ENCODE results near the gene PAPOLB. TPM values are rescaled to one million over a fixed set of nuclear protein-coding genes. Genes with fewer than 3 reads are reported as not detected.

Gene PAPOLB
- total RNA-seq, 1 experiment from 2014 or later, result 0.07 TPM

- BruUV-seq (replicated peaks), result no TSS peak
- peaks cover 4% of the 10 kb centered on the region for H3K9me3 Mint-ChIP-seq (ENCODE audit: low read depth, unreplicated experiment)
- H3K4me3 Mint-ChIP-seq (ENCODE audit: low read depth, unreplicated experiment), result no peak overlapping the region
- H3K4me1 Mint-ChIP-seq (ENCODE audit: low read depth, unreplicated experiment), result no peaks in the 10 kb centered on the region
- CTCF ChIA-PET, result no interaction called here
- DNase-seq, result no peak
- TF ChIP-seq, protein P1, sequence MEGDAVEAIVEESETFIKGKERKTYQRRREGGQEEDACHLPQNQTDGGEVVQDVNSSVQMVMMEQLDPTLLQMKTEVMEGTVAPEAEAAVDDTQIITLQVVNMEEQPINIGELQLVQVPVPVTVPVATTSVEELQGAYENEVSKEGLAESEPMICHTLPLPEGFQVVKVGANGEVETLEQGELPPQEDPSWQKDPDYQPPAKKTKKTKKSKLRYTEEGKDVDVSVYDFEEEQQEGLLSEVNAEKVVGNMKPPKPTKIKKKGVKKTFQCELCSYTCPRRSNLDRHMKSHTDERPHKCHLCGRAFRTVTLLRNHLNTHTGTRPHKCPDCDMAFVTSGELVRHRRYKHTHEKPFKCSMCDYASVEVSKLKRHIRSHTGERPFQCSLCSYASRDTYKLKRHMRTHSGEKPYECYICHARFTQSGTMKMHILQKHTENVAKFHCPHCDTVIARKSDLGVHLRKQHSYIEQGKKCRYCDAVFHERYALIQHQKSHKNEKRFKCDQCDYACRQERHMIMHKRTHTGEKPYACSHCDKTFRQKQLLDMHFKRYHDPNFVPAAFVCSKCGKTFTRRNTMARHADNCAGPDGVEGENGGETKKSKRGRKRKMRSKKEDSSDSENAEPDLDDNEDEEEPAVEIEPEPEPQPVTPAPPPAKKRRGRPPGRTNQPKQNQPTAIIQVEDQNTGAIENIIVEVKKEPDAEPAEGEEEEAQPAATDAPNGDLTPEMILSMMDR (IDR thresholded peaks at IDR 0.05; ENCODE audit: unreplicated experiment), result no peak
- H3K27ac Mint-ChIP-seq (ENCODE audit: unreplicated experiment), result no peak overlapping the region
- no peaks in the 10 kb centered on the region for H3K36me3 Mint-ChIP-seq (ENCODE audit: insufficient read depth, unreplicated experiment)
- peaks cover 17% of the 10 kb centered on the region for H3K27me3 Mint-ChIP-seq (ENCODE audit: unreplicated experiment)
- intact Hi-C loops (cut with micrococcal nuclease; ENCODE audit: unreplicated experiment), result no loop called here
These were observed 11.5 kb downstream of the PAPOLB start for GRCh38 chr7:4850262-4850795.

- Mint-ChIP-seq H3K36me3 (ENCODE audit: insufficient read depth, unreplicated experiment) (no peaks in the 10 kb centered on the region), H3K4me3 (ENCODE audit: low read depth, unreplicated experiment) (no peak overlapping the region), H3K4me1 (ENCODE audit: low read depth, unreplicated experiment) (no peaks in the 10 kb centered on the region), H3K27me3 (ENCODE audit: unreplicated experiment) (peaks cover 17% of the 10 kb centered on the region), H3K27ac (ENCODE audit: unreplicated experiment) (no peak overlapping the region), H3K9me3 (ENCODE audit: low read depth, unreplicated experiment) (peaks cover 4% of the 10 kb centered on the region)
- TF ChIP-seq, protein P1 (IDR thresholded peaks at IDR 0.05; ENCODE audit: unreplicated experiment), result peak; percentile 48
- CTCF ChIA-PET, result interaction anchor here (0.7 to 0.9 kb wide), 3 partner anchors 232 to 239 kb away, joined by 3 read pairs; no protein-coding TSS in a partner anchor
- no TSS peak for BruUV-seq (replicated peaks)
- DNase-seq, result peak; percentile 55
- intact Hi-C loops (cut with micrococcal nuclease; ENCODE audit: unreplicated experiment), result loop anchor here (1.0 kb wide), 1 partner anchor 236 kb away; no protein-coding TSS in a partner anchor
These were observed 12.4 kb downstream of the PAPOLB start for GRCh38 chr7:4849390-4849789.

DNA sequence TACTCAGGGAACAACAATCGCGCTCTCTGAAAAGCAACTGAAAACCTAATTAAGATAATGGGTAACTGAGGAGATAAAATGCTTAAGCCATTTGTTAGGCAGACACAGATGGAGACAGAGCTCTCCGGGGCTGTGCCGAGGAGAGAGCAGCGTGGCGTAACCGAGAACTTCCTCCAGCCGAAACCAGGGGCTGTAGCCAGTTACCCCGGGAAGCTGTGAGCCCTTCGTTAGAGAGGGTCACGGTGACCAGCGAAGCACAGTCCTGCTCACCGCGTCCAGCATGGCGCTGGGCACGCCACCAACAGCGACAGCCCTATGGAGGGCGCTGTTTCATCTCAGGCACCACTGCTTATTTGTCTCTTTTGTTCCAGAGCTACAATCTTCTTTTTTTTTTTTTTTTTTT lies 16.1 kb downstream of the PAPOLB start:
- CTCF ChIA-PET, result interaction anchor here (0.6 to 0.7 kb wide), 2 partner anchors 316 to 351 kb away, joined by 3 to 4 read pairs; no protein-coding TSS in a partner anchor
- Mint-ChIP-seq H3K27ac (ENCODE audit: unreplicated experiment) (no peak overlapping the region), H3K27me3 (ENCODE audit: unreplicated experiment) (peaks cover 5% of the 10 kb centered on the region), H3K4me1 (ENCODE audit: low read depth, unreplicated experiment) (no peaks in the 10 kb centered on the region), H3K9me3 (ENCODE audit: low read depth, unreplicated experiment) (no peaks in the 10 kb centered on the region), H3K36me3 (ENCODE audit: insufficient read depth, unreplicated experiment) (no peaks in the 10 kb centered on the region), H3K4me3 (ENCODE audit: low read depth, unreplicated experiment) (no peak overlapping the region)
- no TSS peak for BruUV-seq (replicated peaks)
- no peak for DNase-seq
- intact Hi-C loops (cut with micrococcal nuclease; ENCODE audit: unreplicated experiment), result no loop called here
- TF ChIP-seq, protein P1 (IDR thresholded peaks at IDR 0.05; ENCODE audit: unreplicated experiment), result no peak

DNA sequence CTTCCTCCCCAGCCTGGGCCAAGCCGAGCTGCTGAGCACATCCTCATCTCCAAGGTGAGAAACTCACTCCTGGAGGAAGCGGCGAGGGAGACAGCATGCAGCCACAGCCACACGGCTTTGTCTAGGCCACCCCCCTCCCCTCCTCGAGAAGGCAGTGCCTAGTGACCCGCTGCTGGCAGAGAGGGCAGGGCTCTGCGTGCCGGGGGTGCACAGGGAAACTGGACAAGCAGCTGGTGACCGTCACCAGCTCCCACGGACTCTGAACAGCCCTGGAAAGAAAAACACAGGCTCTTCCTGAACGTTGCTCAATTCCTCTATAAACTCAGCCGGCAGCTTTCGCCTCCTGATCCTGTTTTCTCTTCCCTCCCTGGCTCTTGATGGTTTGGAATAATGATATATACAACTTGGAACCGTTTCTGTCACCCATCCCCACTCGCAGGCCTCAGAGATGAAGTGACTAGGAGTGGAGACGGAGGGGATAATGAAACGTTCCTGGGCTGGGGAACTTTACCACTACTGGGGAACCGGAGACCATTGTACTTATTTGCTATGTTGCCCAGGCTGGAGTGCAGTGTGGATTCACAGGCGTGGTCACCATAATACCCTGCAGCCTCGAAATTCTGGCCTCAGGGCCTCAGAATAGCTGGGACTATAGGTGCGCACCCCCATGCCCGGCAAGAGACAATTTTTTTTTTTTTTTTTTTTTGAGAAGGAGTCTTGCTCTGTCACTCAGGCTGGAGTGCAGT lies 19.3 kb downstream of the PAPOLB start:
- intact Hi-C loops (cut with micrococcal nuclease; ENCODE audit: unreplicated experiment), result no loop called here
- CTCF ChIA-PET, result interaction anchor here (0.6 to 0.9 kb wide), 2 partner anchors 17 to 66 kb away, joined by 3 read pairs; no protein-coding TSS in a partner anchor

More for the DNA sequence above, 19.3 kb downstream of the PAPOLB start:
- TF ChIP-seq, protein P1 (IDR thresholded peaks at IDR 0.05; ENCODE audit: unreplicated experiment), result no peak
- no peak overlapping the region for H3K27ac Mint-ChIP-seq (ENCODE audit: unreplicated experiment)
- H3K36me3 Mint-ChIP-seq (ENCODE audit: insufficient read depth, unreplicated experiment), result no peaks in the 10 kb centered on the region
- H3K9me3 Mint-ChIP-seq (ENCODE audit: low read depth, unreplicated experiment), result no peaks in the 10 kb centered on the region
- DNase-seq, result no peak
- no TSS peak for BruUV-seq (replicated peaks)
- no peaks in the 10 kb centered on the region for H3K4me1 Mint-ChIP-seq (ENCODE audit: low read depth, unreplicated experiment)
- no peak overlapping the region for H3K4me3 Mint-ChIP-seq (ENCODE audit: low read depth, unreplicated experiment)
- H3K27me3 Mint-ChIP-seq (ENCODE audit: unreplicated experiment), result no peaks in the 10 kb centered on the region

All from Calu3 (cell line).